GM12878 (cell line): ENCODE data around the gene INSC. TPM values are rescaled to one million over a fixed set of nuclear protein-coding genes. Genes with fewer than 3 reads are reported as not detected.

Experiments used
- ATAC-seq: fragments of 200-7000 bp; cut with Tn5 transposase; 3 replicates; pipeline ENCODE4 v1.9.1; 2020; ENCODE audit warnings: mild to moderate bottlenecking, moderate library complexity
- BruUV-seq: library from RNA; stranded (reverse); fragments of 400-500 nt; replicated peaks from 2 replicates; lab custom pipeline; 2021; lab: Mats Ljungman, UMichigan
- CTCF ChIA-PET: fragments of 300-600 bp; sonication (Branson Sonifier 250); formaldehyde crosslinking; extraction: SDS; loops from one replicate; lab custom pipeline; 2021; ENCODE audit warnings: inconsistent platforms; lab: Yijun Ruan, JAX
- POLR2A ChIA-PET: fragments of 350-600 bp; formaldehyde crosslinking; extraction: SDS; loops from one replicate; lab custom pipeline; 2021; ENCODE audit warnings: inconsistent platforms; lab: Charles Lee
- RAD21 ChIA-PET: fragments of 300-600 bp; sonication (Branson Sonifier 250); formaldehyde crosslinking; loops from one replicate; lab custom pipeline; 2023; ENCODE audit warnings: antibody characterized with exemption; ENCODE audit not compliant: unreplicated experiment; lab: Charles Lee
- SMC1A ChIA-PET: fragments of 300-600 bp; sonication (Branson Sonifier 250); formaldehyde crosslinking; loops from one replicate; lab custom pipeline; 2023; ENCODE audit not compliant: unreplicated experiment, uncharacterized antibody; lab: Charles Lee
- DNase-seq: peaks from one replicate; pipeline ENCODE4 v3.0.0-alpha.2; 2011; ENCODE audit warnings: low read depth, low spot score
- FAIRE-seq: peaks from 3 replicates; lab custom pipeline; 2011; peaks lifted over from hg19 to GRCh38; lab: Jason Lieb, UNC
- H2AFZ ChIP-seq: 2 replicates; pipeline ENCODE4 v1.6.0; 2011; ENCODE audit warnings: low read depth, low read length, control low read depth; ENCODE audit not compliant: control insufficient read depth
- H3K27ac ChIP-seq: 2 replicates; pipeline ENCODE4 v1.5.1; 2011; ENCODE audit warnings: control low read depth; ENCODE audit not compliant: control insufficient read depth, insufficient read depth
- H3K27me3 ChIP-seq, 2 experiments: replicated peaks in 1 of 2; 2 replicates each; pipeline versions ENCODE4 v1.6.0 to v1.6.1; 2011; ENCODE audit warnings: low read length in 1 of 2; ENCODE audit not compliant: control insufficient read depth in 2 of 2, insufficient read depth in 2 of 2
- H3K36me3 ChIP-seq, 2 experiments: 2 replicates each; pipeline ENCODE4 v1.5.1; 2011; ENCODE audit warnings: low read length in 1 of 2; ENCODE audit not compliant: control insufficient read depth in 2 of 2, insufficient read depth in 2 of 2
- H3K4me1 ChIP-seq: 2 replicates; pipeline ENCODE4 v1.6.1; 2011; ENCODE audit warnings: mild to moderate bottlenecking, low read length, moderate library complexity, mixed read lengths; ENCODE audit not compliant: control insufficient read depth, insufficient read depth
- H3K4me2 ChIP-seq: 2 replicates; pipeline ENCODE4 v1.6.0; 2011; ENCODE audit warnings: control low read depth; ENCODE audit not compliant: control insufficient read depth, insufficient read depth
- H3K4me3 ChIP-seq: fragments of 200-600 bp; sonication (generic); 2 replicates; pipeline ENCODE4 v1.5.1; 2016
- H3K79me2 ChIP-seq: 2 replicates; pipeline ENCODE4 v1.6.0; 2011; ENCODE audit warnings: low read length; ENCODE audit not compliant: control insufficient read depth, insufficient read depth
- H3K9ac ChIP-seq: 2 replicates; pipeline ENCODE4 v1.8.0; 2011; ENCODE audit warnings: low read length, control low read depth, mixed read lengths; ENCODE audit not compliant: control insufficient read depth, insufficient read depth
- H3K9me3 ChIP-seq: replicated peaks from 3 replicates; pipeline ENCODE4 v1.5.1; 2011; ENCODE audit warnings: mild to moderate bottlenecking, low read length; ENCODE audit not compliant: control insufficient read depth, insufficient read depth
- H4K20me1 ChIP-seq: 2 replicates; pipeline ENCODE4 v1.6.0; 2011; ENCODE audit not compliant: control insufficient read depth, insufficient read depth
- PAX5 ChIP-seq: IDR thresholded peaks from 2 replicates; pipeline ENCODE4 v1.6.1; 2011; ENCODE audit warnings: low read depth, low read length, borderline replicate concordance
- RELA ChIP-seq: fragments of 450-650 bp; IDR thresholded peaks from 2 replicates; pipeline ENCODE4 v1.8.0; 2014; ENCODE audit warnings: borderline replicate concordance; ENCODE audit not compliant: partially characterized antibody
- RUNX3 ChIP-seq: IDR thresholded peaks from 2 replicates; pipeline ENCODE4 v1.6.1; 2012; ENCODE audit warnings: low read length, inconsistent platforms
- SMAD5 ChIP-seq: IDR thresholded peaks from 2 replicates; pipeline ENCODE4 v1.6.1; 2016; ENCODE audit warnings: antibody characterized with exemption, low read depth
- STAT3 ChIP-seq: IDR thresholded peaks from 2 replicates; pipeline ENCODE4 v1.6.1; 2011; ENCODE audit warnings: low read depth, low read length, improper control_type of control experiment
- SUZ12 ChIP-seq: fragments of 200-600 bp; sonication (generic); IDR thresholded peaks from one replicate; pipeline ENCODE4 v1.6.1; 2018; ENCODE audit warnings: antibody characterized with exemption, mild to moderate bottlenecking; ENCODE audit not compliant: unreplicated experiment
- YY1 ChIP-seq: IDR thresholded peaks from 2 replicates; pipeline ENCODE4 v1.6.1; 2011; ENCODE audit warnings: low read depth, mild to moderate bottlenecking, low read length
- ZNF687 ChIP-seq: fragments of 450-650 bp; IDR thresholded peaks from 2 replicates; pipeline ENCODE4 v1.6.1; 2017; ENCODE audit warnings: mild to moderate bottlenecking, moderate library complexity
- WGBS: methylation state at CpG from one replicate; pipeline ENCODE4 v1.1.6; 2016; ENCODE audit warnings: low lambda C conversion rate; ENCODE audit not compliant: insufficient replicate concordance, insufficient coverage; ENCODE audit errors: missing lambda C conversion rate; 5-methylcytosine and 5-hydroxymethylcytosine counted together
- in situ Hi-C: fragments of 300-500 bp; cut with MboI; formaldehyde crosslinking; loops from 9 replicates; pipeline ENCODE4 v1.14.3; 2018; ENCODE audit warnings: mixed read lengths
- intact Hi-C: fragments of 100-400 bp; cut with micrococcal nuclease; formaldehyde crosslinking; loops from one replicate; pipeline ENCODE4 v1.14.2; 2022; ENCODE audit not compliant: unreplicated experiment
- polyA plus RNA-seq, 11 experiments: library from polyadenylated mRNA; depleted of rRNA in 4 of 11; unstranded in 6 of 11; stranded (reverse) in 5 of 11; fragments of >200 nt; fragmentation: Nextera tagmentation in 4 of 11; fragmentation: Illumina TruSeq in 1 of 11; extraction: Ambion mirVana in 4 of 11; extraction: Trizol in 1 of 11; gene quantifications; 1 replicate in 1 of 11; 2 replicates in 10 of 11; pipeline versions ENCODE4 v1.2.1 to v1.2.3, GENCODE V29; 2011 to 2016; ENCODE audit warnings: inconsistent platforms in 2 of 11, missing spikeins in 2 of 11, low read depth in 1 of 11
- total RNA-seq, 4 experiments: library from RNA; depleted of rRNA in 3 of 4; stranded (reverse); fragments of >200 nt in 3 of 4; fragmentation: Illumina TruSeq in 1 of 4; extraction: Trizol in 1 of 4; gene quantifications; 2 replicates each; pipeline versions ENCODE4 v1.2.1 to v1.2.3, GENCODE V29; 2013 to 2021

INSC gene
- total and polyA plus RNA-seq, 10 of the 15 experiments (the other 5 are each of a cell fraction or from before 2014, with no cell fraction given) = 0.13 to 0.33 TPM; not detected in 8

GRCh38 chr11:15232496-15232895 lies 117.8 kb downstream of the INSC start:
- Histone ChIP-seq H3K27me3 (no peaks in the 10 kb centered on the region), H2AFZ (no peak overlapping the region), H3K9me3 (no peaks in the 10 kb centered on the region), H3K36me3 (no peaks in the 10 kb centered on the region), H3K4me1 (no peaks in the 10 kb centered on the region), H3K27ac (no peak overlapping the region), H3K79me2 (no peaks in the 10 kb centered on the region), H4K20me1 (no peaks in the 10 kb centered on the region), H3K4me2 (no peak overlapping the region), H3K4me3 (no peak overlapping the region), H3K9ac (no peak overlapping the region)
- no peak for TF ChIP-seq SUZ12
- no peak for TF ChIP-seq SMAD5
- TF ChIP-seq ZNF687 = no peak
- no peak for TF ChIP-seq PAX5
- no peak for TF ChIP-seq RUNX3
- TF ChIP-seq RELA = no peak
- TF ChIP-seq STAT3 = no peak
- TF ChIP-seq YY1 = no peak
- ChIA-PET CTCF (no interaction called here), SMC1A (no interaction called here), POLR2A (no interaction called here), RAD21 (no interaction called here)
- FAIRE-seq (no peak), DNase-seq (no peak), ATAC-seq (no peak)
- no TSS peak for BruUV-seq
- WGBS = 42% methylated on average over 4 of the region's 4 CpGs
- in situ Hi-C loops (no loop called here), intact Hi-C loops (no loop called here)
